LNCAP (cell line): Measurements from ENCODE around the gene LAYN.

Experiments used
- CTCF ChIP-seq: fragments of 450-650 bp; IDR thresholded peaks from 2 replicates; pipeline ENCODE4 v1.5.1; 2017; ENCODE audit warnings: mild to moderate bottlenecking

LAYN gene

GRCh38 chr11:111574373-111575225 is 34.1 kb downstream of the LAYN start:
- no peak for TF ChIP-seq CTCF

- no peak for TF ChIP-seq CTCF
Observed at GRCh38 chr11:111575740-111576139, 35.2 kb downstream of the LAYN start.

GRCh38 chr11:111577821-111578220 is 37.3 kb downstream of the LAYN start:
- no peak for TF ChIP-seq CTCF

- TF ChIP-seq CTCF: no peak
Observed at GRCh38 chr11:111581341-111581740, 40.8 kb downstream of the LAYN start.

GRCh38 chr11:111582163-111582562 is 41.6 kb downstream of the LAYN start:
- no peak for TF ChIP-seq CTCF

GRCh38 chr11:111582881-111583280 is 42.4 kb downstream of the LAYN start:
- no peak for TF ChIP-seq CTCF

- no peak for TF ChIP-seq CTCF
Observed at GRCh38 chr11:111585371-111585770, 44.9 kb downstream of the LAYN start.
